HEK293 (cell line): ENCODE results near the gene NINJ1.

Source experiments
- CTCF ChIA-PET: fragments of 350-600 bp; formaldehyde crosslinking; extraction: SDS; loops from one replicate; lab custom pipeline; 2021; ENCODE audit warnings: antibody characterized with exemption; lab: Yijun Ruan, JAX
- POLR2A ChIA-PET: fragments of 300-600 bp; formaldehyde crosslinking; extraction: SDS; loops from one replicate; lab custom pipeline; 2020; ENCODE audit warnings: antibody characterized with exemption, inconsistent platforms; lab: Yijun Ruan, JAX
- H3K27ac ChIP-seq: fragments of 200-500 bp; sonication (Bioruptor generic); 2 replicates; pipeline ENCODE4 v1.5.1; 2014; ENCODE audit warnings: low read depth, low read length, control low read depth, inconsistent platforms; ENCODE audit errors: extremely low read depth
- H3K36me3 ChIP-seq, 2 experiments: fragments of 200-500 bp in 1 of 2; sonication (Bioruptor generic) in 1 of 2; 1 replicate in 1 of 2; 2 replicates in 1 of 2; pipeline ENCODE4 v1.5.1; 2014 to 2017; ENCODE audit warnings: inconsistent platforms in 2 of 2, low read length in 2 of 2; ENCODE audit not compliant: control insufficient read depth in 2 of 2, insufficient read depth in 1 of 2
- H3K4me1 ChIP-seq: fragments of 200-500 bp; sonication (Bioruptor generic); 2 replicates; pipeline ENCODE4 v1.5.1; 2014; ENCODE audit warnings: mild to moderate bottlenecking, low read length, inconsistent platforms; ENCODE audit not compliant: control insufficient read depth, insufficient read depth
- H3K4me3 ChIP-seq: 2 replicates; pipeline ENCODE4 v1.5.1; 2011; ENCODE audit warnings: low read depth, mild to moderate bottlenecking, control low read depth, low read length, moderate library complexity
- H3K9me3 ChIP-seq: fragments of 200-500 bp; sonication (Bioruptor generic); 2 replicates; pipeline ENCODE4 v1.5.1; 2014; ENCODE audit warnings: low read depth, low read length, inconsistent platforms; ENCODE audit not compliant: control insufficient read depth, insufficient read depth
- GLIS1 ChIP-seq: fragments of 450-650 bp; formaldehyde crosslinking; IDR thresholded peaks from 2 replicates; pipeline ENCODE4 v1.5.1; 2016; ENCODE audit warnings: missing biosample characterization, missing genetic modification characterization
- KLF10 ChIP-seq: fragments of 450-650 bp; IDR thresholded peaks from 2 replicates; pipeline ENCODE4 v1.5.1; 2018; ENCODE audit warnings: missing biosample characterization, mild to moderate bottlenecking, missing genetic modification characterization
- MYNN ChIP-seq: fragments of 450-650 bp; formaldehyde crosslinking; IDR thresholded peaks from 2 replicates; pipeline ENCODE4 v1.5.1; 2016; ENCODE audit warnings: missing biosample characterization, missing genetic modification characterization, borderline replicate concordance
- SCRT2 ChIP-seq: fragments of 450-650 bp; formaldehyde crosslinking; IDR thresholded peaks from 2 replicates; pipeline ENCODE4 v1.5.1; 2016; ENCODE audit warnings: missing biosample characterization, missing genetic modification characterization
- ZBTB20 ChIP-seq: fragments of 450-650 bp; formaldehyde crosslinking; IDR thresholded peaks from 2 replicates; pipeline ENCODE4 v1.5.1; 2016; ENCODE audit warnings: missing biosample characterization, missing genetic modification characterization
- ZBTB48 ChIP-seq: fragments of 450-650 bp; formaldehyde crosslinking; IDR thresholded peaks from 2 replicates; pipeline ENCODE4 v1.5.1; 2016; ENCODE audit warnings: missing biosample characterization, missing genetic modification characterization
- ZBTB7A ChIP-seq: fragments of 450-650 bp; formaldehyde crosslinking; IDR thresholded peaks from 2 replicates; pipeline ENCODE4 v1.5.1; 2016; ENCODE audit warnings: low read depth, missing biosample characterization, missing genetic modification characterization
- ZNF133 ChIP-seq: fragments of 450-650 bp; formaldehyde crosslinking; IDR thresholded peaks from 2 replicates; pipeline ENCODE4 v1.5.1; 2016; ENCODE audit warnings: missing biosample characterization, missing genetic modification characterization
- ZNF146 ChIP-seq: fragments of 450-650 bp; formaldehyde crosslinking; IDR thresholded peaks from 2 replicates; pipeline ENCODE4 v1.5.1; 2016; ENCODE audit warnings: missing biosample characterization, missing genetic modification characterization
- ZNF175 ChIP-seq: fragments of 450-650 bp; formaldehyde crosslinking; IDR thresholded peaks from 2 replicates; pipeline ENCODE4 v1.5.1; 2016; ENCODE audit warnings: missing biosample characterization, missing genetic modification characterization
- ZNF248 ChIP-seq: fragments of 450-650 bp; formaldehyde crosslinking; IDR thresholded peaks from 2 replicates; pipeline ENCODE4 v1.5.1; 2017; ENCODE audit warnings: missing biosample characterization, missing genetic modification characterization
- ZNF292 ChIP-seq: fragments of 450-650 bp; formaldehyde crosslinking; IDR thresholded peaks from 2 replicates; pipeline ENCODE4 v1.5.1; 2016; ENCODE audit warnings: low read depth, missing biosample characterization, missing genetic modification characterization, borderline replicate concordance
- ZNF426 ChIP-seq: fragments of 450-650 bp; formaldehyde crosslinking; IDR thresholded peaks from 2 replicates; pipeline ENCODE4 v1.5.1; 2017; ENCODE audit warnings: missing biosample characterization, missing genetic modification characterization, mild to moderate bottlenecking, inconsistent platforms, moderate library complexity
- ZNF621 ChIP-seq: fragments of 450-650 bp; formaldehyde crosslinking; IDR thresholded peaks from 2 replicates; pipeline ENCODE4 v1.5.1; 2017; ENCODE audit warnings: missing biosample characterization, missing genetic modification characterization
- ZNF624 ChIP-seq: fragments of 450-650 bp; formaldehyde crosslinking; IDR thresholded peaks from 2 replicates; pipeline ENCODE4 v1.5.1; 2017; ENCODE audit warnings: missing biosample characterization, missing genetic modification characterization
- ZNF654 ChIP-seq: fragments of 450-650 bp; formaldehyde crosslinking; IDR thresholded peaks from 2 replicates; pipeline ENCODE4 v1.5.1; 2016; ENCODE audit warnings: low read depth, missing biosample characterization, missing genetic modification characterization
- ZNF664 ChIP-seq: fragments of 450-650 bp; formaldehyde crosslinking; IDR thresholded peaks from 2 replicates; pipeline ENCODE4 v1.5.1; 2016; ENCODE audit warnings: missing biosample characterization, missing genetic modification characterization
- TF ChIP-seq, protein P1 (sequence below): sonication (generic); formaldehyde crosslinking; IDR thresholded peaks from 2 replicates; pipeline ENCODE4 v1.8.1; 2022; ENCODE audit warnings: mild to moderate bottlenecking, moderate library complexity, missing genetic modification reagents
- TF ChIP-seq, protein P2 (sequence below): IDR thresholded peaks from 2 replicates; pipeline ENCODE4 v1.6.1; 2011; ENCODE audit warnings: mild to moderate bottlenecking, low read depth, low read length, borderline replicate concordance
- TF ChIP-seq, protein P3 (sequence below): fragments of 450-650 bp; formaldehyde crosslinking; IDR thresholded peaks from 2 replicates; pipeline ENCODE4 v1.5.1; 2017; ENCODE audit warnings: missing biosample characterization, missing genetic modification characterization
- TF ChIP-seq, protein P4 (sequence below): fragments of 450-650 bp; formaldehyde crosslinking; IDR thresholded peaks from 2 replicates; pipeline ENCODE4 v1.5.1; 2016; ENCODE audit warnings: missing biosample characterization, missing genetic modification characterization
- TF ChIP-seq, protein P5 (sequence below): fragments of 450-650 bp; formaldehyde crosslinking; IDR thresholded peaks from 2 replicates; pipeline ENCODE4 v1.5.1; 2016; ENCODE audit warnings: missing biosample characterization, missing genetic modification characterization
- TF ChIP-seq, protein P6 (sequence below): fragments of 450-650 bp; formaldehyde crosslinking; IDR thresholded peaks from 2 replicates; pipeline ENCODE4 v1.5.1; 2017; ENCODE audit warnings: missing biosample characterization, missing genetic modification characterization

Gene NINJ1

DNA sequence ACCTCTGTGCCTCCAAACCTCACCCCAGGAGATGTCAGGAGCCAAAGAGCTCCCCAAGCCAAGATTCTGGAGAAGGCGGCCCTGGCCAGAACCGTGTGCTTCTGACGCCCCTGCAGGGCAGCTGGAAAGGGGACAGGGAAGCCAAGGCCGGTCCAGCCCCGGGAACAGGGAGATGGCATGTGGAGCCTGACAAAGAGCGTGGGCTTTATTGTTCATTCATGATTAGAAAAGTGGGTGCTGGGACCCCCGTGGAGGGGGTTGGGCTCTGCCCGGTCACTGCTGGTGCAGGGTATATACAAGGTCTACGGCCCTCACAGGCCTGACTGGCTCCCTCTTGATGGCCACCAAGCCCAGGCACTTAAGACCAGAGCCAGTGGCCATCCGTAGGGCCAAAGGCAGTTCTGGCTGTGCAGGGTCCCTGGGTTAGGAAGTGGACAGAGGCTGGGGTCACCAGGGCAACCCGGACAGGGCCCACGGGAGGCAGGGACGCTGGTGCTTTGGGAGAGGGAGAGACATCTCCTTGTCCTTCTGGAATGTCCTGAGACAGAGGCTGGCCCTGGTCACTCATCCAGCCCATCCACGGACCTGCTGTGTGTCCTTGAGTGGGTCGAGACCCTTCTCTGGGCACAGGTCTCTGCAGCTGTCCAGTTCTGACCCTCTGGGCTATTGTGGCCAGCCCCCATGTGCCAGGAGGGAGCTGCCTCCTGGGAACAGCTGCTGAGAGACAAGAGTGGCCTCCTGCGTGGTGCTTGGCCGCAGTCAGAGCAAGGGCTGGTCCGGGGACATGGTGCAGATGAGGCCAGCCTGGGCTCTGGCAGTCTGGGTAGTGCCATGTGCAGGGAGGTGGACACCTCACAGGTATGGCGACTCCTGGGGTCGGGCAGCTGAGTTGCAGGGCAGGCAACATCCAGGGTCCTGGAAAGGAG, 12.5 kb downstream of the NINJ1 start (continued):
- TF ChIP-seq, protein P1, sequence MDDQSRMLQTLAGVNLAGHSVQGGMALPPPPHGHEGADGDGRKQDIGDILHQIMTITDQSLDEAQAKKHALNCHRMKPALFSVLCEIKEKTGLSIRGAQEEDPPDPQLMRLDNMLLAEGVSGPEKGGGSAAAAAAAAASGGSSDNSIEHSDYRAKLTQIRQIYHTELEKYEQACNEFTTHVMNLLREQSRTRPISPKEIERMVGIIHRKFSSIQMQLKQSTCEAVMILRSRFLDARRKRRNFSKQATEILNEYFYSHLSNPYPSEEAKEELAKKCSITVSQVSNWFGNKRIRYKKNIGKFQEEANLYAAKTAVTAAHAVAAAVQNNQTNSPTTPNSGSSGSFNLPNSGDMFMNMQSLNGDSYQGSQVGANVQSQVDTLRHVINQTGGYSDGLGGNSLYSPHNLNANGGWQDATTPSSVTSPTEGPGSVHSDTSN, result no peak
- TF ChIP-seq ZNF175 (tag by site-specific recombination) (no peak), ZNF292 (no peak), ZNF621 (tag by site-specific recombination) (no peak), ZNF248 (tag by site-specific recombination) (no peak)
- TF ChIP-seq, protein P2, sequence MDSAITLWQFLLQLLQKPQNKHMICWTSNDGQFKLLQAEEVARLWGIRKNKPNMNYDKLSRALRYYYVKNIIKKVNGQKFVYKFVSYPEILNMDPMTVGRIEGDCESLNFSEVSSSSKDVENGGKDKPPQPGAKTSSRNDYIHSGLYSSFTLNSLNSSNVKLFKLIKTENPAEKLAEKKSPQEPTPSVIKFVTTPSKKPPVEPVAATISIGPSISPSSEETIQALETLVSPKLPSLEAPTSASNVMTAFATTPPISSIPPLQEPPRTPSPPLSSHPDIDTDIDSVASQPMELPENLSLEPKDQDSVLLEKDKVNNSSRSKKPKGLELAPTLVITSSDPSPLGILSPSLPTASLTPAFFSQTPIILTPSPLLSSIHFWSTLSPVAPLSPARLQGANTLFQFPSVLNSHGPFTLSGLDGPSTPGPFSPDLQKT, result no peak

DNA sequence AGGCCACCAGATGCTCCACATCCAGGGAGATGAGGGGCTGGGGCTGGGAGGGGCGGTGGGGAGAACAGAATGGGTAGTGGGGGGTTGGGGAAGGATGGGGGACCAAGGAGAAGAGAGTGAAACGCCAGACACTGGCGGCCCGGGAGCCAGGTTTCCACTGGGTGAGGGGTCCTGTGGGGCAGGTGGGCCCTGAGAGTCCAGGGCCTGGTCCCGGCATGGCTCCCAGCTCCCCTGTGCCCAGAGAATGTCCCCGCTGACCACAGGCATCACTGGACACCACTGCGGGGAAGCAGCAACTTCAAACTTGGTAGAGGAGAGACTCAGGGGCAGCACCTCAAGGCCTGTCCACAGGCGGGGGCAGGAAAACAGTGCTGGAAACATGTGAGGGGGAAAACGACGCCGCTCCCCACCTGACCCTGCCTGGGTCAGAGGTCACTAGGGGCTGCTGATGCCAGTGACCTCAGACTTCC, 13.2 kb downstream of the NINJ1 start:
- CTCF ChIA-PET, result interaction anchor here (0.6 to 4.0 kb wide), 6 partner anchors 10 to 170 kb away, joined by 3 to 43 read pairs (median 6); partner anchors contain the start of gene NINJ1
- H3K27ac ChIP-seq, result no peak overlapping the region
- POLR2A ChIA-PET, result interaction anchor here (1.8 to 2.7 kb wide), 2 partner anchors 13 to 25 kb away, joined by 9 to 23 read pairs; partner anchors contain the start of genes CARD19 and NINJ1
- H3K36me3 ChIP-seq, result peaks cover 0 to 35% of the 10 kb centered on the region in 2 experiments; a peak in 2 of 3 replicates
- TF ChIP-seq, protein P3, sequence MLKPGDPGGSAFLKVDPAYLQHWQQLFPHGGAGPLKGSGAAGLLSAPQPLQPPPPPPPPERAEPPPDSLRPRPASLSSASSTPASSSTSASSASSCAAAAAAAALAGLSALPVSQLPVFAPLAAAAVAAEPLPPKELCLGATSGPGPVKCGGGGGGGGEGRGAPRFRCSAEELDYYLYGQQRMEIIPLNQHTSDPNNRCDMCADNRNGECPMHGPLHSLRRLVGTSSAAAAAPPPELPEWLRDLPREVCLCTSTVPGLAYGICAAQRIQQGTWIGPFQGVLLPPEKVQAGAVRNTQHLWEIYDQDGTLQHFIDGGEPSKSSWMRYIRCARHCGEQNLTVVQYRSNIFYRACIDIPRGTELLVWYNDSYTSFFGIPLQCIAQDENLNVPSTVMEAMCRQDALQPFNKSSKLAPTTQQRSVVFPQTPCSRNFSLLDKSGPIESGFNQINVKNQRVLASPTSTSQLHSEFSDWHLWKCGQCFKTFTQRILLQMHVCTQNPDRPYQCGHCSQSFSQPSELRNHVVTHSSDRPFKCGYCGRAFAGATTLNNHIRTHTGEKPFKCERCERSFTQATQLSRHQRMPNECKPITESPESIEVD (tag by site-specific recombination), result no peak
- TF ChIP-seq ZBTB20 (no peak), SCRT2 (no peak), ZNF654 (no peak), ZBTB48 (tag by site-specific recombination) (no peak), ZNF624 (tag by site-specific recombination) (no peak), ZNF133 (tag by site-specific recombination) (no peak), ZBTB7A (no peak), ZNF426 (tag by site-specific recombination) (no peak), MYNN (no peak), GLIS1 (tag by site-specific recombination) (no peak), ZNF664 (tag by site-specific recombination) (no peak), KLF10 (no peak), ZNF146 (no peak)
- TF ChIP-seq, protein P4, sequence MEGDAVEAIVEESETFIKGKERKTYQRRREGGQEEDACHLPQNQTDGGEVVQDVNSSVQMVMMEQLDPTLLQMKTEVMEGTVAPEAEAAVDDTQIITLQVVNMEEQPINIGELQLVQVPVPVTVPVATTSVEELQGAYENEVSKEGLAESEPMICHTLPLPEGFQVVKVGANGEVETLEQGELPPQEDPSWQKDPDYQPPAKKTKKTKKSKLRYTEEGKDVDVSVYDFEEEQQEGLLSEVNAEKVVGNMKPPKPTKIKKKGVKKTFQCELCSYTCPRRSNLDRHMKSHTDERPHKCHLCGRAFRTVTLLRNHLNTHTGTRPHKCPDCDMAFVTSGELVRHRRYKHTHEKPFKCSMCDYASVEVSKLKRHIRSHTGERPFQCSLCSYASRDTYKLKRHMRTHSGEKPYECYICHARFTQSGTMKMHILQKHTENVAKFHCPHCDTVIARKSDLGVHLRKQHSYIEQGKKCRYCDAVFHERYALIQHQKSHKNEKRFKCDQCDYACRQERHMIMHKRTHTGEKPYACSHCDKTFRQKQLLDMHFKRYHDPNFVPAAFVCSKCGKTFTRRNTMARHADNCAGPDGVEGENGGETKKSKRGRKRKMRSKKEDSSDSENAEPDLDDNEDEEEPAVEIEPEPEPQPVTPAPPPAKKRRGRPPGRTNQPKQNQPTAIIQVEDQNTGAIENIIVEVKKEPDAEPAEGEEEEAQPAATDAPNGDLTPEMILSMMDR, result no peak
- TF ChIP-seq, protein P5, sequence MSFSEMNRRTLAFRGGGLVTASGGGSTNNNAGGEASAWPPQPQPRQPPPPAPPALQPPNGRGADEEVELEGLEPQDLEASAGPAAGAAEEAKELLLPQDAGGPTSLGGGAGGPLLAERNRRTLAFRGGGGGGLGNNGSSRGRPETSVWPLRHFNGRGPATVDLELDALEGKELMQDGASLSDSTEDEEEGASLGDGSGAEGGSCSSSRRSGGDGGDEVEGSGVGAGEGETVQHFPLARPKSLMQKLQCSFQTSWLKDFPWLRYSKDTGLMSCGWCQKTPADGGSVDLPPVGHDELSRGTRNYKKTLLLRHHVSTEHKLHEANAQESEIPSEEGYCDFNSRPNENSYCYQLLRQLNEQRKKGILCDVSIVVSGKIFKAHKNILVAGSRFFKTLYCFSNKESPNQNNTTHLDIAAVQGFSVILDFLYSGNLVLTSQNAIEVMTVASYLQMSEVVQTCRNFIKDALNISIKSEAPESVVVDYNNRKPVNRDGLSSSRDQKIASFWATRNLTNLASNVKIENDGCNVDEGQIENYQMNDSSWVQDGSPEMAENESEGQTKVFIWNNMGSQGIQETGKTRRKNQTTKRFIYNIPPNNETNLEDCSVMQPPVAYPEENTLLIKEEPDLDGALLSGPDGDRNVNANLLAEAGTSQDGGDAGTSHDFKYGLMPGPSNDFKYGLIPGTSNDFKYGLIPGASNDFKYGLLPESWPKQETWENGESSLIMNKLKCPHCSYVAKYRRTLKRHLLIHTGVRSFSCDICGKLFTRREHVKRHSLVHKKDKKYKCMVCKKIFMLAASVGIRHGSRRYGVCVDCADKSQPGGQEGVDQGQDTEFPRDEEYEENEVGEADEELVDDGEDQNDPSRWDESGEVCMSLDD (tag by site-specific recombination), result no peak
- TF ChIP-seq, protein P6, sequence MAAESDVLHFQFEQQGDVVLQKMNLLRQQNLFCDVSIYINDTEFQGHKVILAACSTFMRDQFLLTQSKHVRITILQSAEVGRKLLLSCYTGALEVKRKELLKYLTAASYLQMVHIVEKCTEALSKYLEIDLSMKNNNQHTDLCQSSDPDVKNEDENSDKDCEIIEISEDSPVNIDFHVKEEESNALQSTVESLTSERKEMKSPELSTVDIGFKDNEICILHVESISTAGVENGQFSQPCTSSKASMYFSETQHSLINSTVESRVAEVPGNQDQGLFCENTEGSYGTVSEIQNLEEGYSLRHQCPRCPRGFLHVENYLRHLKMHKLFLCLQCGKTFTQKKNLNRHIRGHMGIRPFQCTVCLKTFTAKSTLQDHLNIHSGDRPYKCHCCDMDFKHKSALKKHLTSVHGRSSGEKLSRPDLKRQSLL (tag by site-specific recombination), result no peak
- TF ChIP-seq, all 188 proteins: peak for 0
- Histone ChIP-seq H3K9me3 (no peaks in the 10 kb centered on the region), H3K4me1 (peaks cover 3% of the 10 kb centered on the region; the same call in 1 of the 2 replicates), H3K4me3 (no peak overlapping the region)
